Large intestine (tissue), 3 donors: ENCODE measurements around the gene ADAMTSL4. TPM values are rescaled to one million over a fixed set of nuclear protein-coding genes. Genes with fewer than 3 reads are reported as not detected.
"Not testable (repeated sequence)": the region's sequence is repeated elsewhere in the genome, so short reads cannot be mapped to it uniquely, and the experiment has no call there.

Source experiments
- DNase-seq, 2 donors: peaks; one replicate each; pipeline versions ENCODE4 v3.0.0 to v3.0.0-alpha.2; 2013
- H3K27ac ChIP-seq: one replicate; pipeline ENCODE4 v1.5.1; 2013; ENCODE audit warnings: low read length
- H3K27me3 ChIP-seq: 2 replicates; pipeline ENCODE4 v1.6.1; 2013; ENCODE audit warnings: low read length; ENCODE audit not compliant: control insufficient read depth, insufficient read depth
- H3K36me3 ChIP-seq: 2 replicates; pipeline ENCODE4 v1.6.1; 2013; ENCODE audit warnings: low read length; ENCODE audit not compliant: control insufficient read depth, insufficient read depth
- H3K4me1 ChIP-seq: one replicate; pipeline ENCODE4 v1.6.1; 2013; ENCODE audit warnings: low read length; ENCODE audit not compliant: control insufficient read depth, insufficient read depth
- H3K4me3 ChIP-seq: one replicate; pipeline ENCODE4 v1.5.1; 2013; ENCODE audit warnings: low read length
- H3K9me3 ChIP-seq: one replicate; pipeline ENCODE4 v1.6.1; 2013; ENCODE audit warnings: mild to moderate bottlenecking, low read depth, low read length, moderate library complexity; ENCODE audit not compliant: control insufficient read depth
- WGBS: methylation state at CpG from one replicate; pipeline ENCODE4 v1.1.5; 2013; ENCODE audit warnings: low lambda C conversion rate; ENCODE audit not compliant: insufficient coverage; 5-methylcytosine and 5-hydroxymethylcytosine counted together
- polyA plus RNA-seq: library from polyadenylated mRNA; unstranded; fragments of 120-200 nt; gene quantifications from one replicate; pipeline ENCODE4 v1.2.1, GENCODE V29; 2013

ADAMTSL4 gene
- polyA plus RNA-seq, 1 donor = 15.9 TPM

DNA sequence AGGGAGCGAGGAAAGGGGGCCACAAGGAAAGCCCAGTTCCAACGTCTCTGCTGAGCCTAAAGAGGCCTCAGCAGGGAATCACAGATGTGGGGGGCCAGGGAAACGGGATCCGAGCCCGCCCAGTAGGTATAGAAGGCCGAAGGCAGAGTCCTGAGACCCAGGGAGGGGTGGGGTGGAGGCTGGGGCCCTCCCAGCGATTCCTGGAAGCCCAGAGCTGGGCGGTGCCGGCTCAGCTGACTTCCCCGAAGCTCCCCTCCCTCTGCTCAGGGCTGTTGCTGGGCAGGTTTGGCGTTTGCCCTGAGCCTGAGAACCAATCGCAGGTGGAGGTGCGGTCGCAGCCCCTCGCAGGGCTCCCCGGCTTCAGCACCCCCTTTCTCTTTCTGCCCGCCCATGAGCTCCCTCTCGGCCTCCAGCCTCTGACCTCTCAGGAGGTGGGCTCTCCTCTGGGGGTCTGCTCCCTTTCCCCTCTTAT lies 12.8 kb downstream of the ADAMTSL4 start:
- H3K27me3 ChIP-seq = no peaks in the 10 kb centered on the region
- no peaks in the 10 kb centered on the region for H3K36me3 ChIP-seq
- peak; percentile 98 to 99 for DNase-seq
- peak overlapping the region; percentile 100 for H3K27ac ChIP-seq
- peak overlapping the region; percentile 54 for H3K4me3 ChIP-seq
- WGBS = no CpG with 5 or more reads among the region's 18 CpGs
- peaks cover 53% of the 10 kb centered on the region for H3K4me1 ChIP-seq
- H3K9me3 ChIP-seq = no peaks in the 10 kb centered on the region

DNA sequence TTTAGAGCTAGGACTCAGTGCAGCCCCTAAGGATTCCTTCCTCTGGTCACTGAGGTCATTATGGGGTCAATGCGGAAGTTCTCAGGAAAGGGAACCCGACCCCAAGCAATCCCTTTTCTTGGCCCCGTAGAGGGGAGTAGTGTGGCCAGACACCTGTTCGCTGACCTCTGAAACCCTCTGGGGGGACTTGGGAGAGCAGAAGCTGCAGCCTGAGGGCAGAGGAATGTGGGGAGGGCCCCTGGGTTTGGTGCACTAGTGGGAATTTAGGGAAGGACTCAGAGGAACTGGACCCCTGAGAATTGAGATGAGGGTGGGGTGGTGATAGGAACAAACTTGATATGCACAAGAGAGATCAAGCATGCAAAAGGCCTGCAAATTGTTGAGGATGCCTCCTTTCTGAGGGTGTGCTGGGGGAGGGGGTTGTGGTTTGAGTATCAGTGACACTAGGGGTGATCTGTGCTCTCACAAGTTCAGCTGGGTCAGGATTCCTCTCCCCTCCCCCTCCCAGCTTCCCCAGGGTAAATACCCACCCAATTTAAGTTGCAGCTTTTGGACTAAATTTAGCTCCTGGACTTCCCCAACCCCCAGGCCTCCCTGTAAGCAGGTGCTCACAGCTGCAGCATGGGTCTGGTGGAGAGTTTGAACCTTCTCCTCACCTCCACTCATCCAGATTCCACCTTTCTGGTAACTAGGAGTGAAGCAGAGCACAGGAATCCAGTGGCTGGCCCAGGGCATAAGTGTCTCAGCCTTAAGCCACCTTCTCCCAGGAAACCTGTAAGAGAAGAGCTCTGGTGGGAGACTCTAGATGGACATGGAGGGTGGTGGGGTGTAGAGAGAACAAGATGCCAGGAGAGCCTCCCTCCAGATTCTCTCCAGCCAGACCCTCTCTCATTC lies 13.5 kb downstream of the ADAMTSL4 start:
- Histone ChIP-seq H3K27me3 (no peaks in the 10 kb centered on the region), H3K9me3 (no peaks in the 10 kb centered on the region), H3K4me1 (peaks cover 60% of the 10 kb centered on the region), H3K27ac (peak overlapping the region; percentile 100), H3K36me3 (no peaks in the 10 kb centered on the region), H3K4me3 (peak overlapping the region; percentile 54)
- no CpG with 5 or more reads among the region's 4 CpGs for WGBS
- DNase-seq = peak in 1 of 2 donors; percentile 49

DNA sequence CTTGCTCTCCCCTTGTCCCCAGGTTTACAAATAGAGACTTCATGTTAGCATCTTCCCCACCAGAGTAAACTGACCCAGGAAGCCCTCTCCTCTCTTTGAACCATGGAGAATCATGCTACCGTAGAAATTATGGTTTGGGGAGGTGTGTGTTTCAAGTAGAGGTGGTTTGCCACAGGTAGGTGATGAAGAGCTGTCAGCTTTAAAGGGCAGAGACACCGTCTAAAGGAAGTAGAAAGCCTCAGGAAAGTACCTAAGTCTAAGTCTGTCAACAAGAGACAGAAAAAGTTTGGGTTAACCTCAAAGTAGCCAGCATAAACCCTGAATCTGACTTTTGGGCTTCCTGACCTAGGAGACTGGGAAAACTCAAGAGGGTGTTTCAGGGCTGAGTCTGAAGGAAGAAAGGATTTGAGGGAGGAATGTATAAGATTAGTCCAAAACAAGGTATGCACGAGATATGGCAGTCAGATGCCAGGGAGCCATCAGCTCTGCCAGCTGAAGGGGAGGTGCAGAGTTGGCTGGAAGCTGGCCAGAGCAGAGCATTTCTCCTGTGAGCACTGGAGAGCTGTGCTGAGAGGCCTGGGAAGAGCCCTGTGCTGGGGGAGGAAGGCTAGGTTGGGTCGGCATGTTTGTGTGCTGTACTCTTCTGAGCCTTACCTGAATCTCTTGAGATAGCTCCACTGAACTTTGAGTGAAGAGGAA lies 14.3 kb downstream of the ADAMTSL4 start:
- H3K4me1 ChIP-seq = peaks cover 68% of the 10 kb centered on the region
- DNase-seq = peak in 1 of 2 donors; percentile 45

GRCh38 chr1:150564051-150564991 lies 15.1 kb downstream of the ADAMTSL4 start:
- no CpG with 5 or more reads among the region's 5 CpGs for WGBS
- H3K27ac ChIP-seq = peak overlapping the region; percentile 100
- no peaks in the 10 kb centered on the region for H3K27me3 ChIP-seq
- no peaks in the 10 kb centered on the region for H3K36me3 ChIP-seq
- peaks cover 75% of the 10 kb centered on the region for H3K4me1 ChIP-seq
- H3K4me3 ChIP-seq = no peak overlapping the region
- DNase-seq = no peak
- no peaks in the 10 kb centered on the region for H3K9me3 ChIP-seq

More for the DNA sequence above, 14.3 kb downstream of the ADAMTSL4 start:
- H3K27ac ChIP-seq = peak overlapping the region; percentile 100
- no peak overlapping the region for H3K4me3 ChIP-seq
- no peaks in the 10 kb centered on the region for H3K27me3 ChIP-seq
- no peaks in the 10 kb centered on the region for H3K9me3 ChIP-seq
- no peaks in the 10 kb centered on the region for H3K36me3 ChIP-seq
- WGBS = 0% methylated on average over 1 of the region's 4 CpGs

DNA sequence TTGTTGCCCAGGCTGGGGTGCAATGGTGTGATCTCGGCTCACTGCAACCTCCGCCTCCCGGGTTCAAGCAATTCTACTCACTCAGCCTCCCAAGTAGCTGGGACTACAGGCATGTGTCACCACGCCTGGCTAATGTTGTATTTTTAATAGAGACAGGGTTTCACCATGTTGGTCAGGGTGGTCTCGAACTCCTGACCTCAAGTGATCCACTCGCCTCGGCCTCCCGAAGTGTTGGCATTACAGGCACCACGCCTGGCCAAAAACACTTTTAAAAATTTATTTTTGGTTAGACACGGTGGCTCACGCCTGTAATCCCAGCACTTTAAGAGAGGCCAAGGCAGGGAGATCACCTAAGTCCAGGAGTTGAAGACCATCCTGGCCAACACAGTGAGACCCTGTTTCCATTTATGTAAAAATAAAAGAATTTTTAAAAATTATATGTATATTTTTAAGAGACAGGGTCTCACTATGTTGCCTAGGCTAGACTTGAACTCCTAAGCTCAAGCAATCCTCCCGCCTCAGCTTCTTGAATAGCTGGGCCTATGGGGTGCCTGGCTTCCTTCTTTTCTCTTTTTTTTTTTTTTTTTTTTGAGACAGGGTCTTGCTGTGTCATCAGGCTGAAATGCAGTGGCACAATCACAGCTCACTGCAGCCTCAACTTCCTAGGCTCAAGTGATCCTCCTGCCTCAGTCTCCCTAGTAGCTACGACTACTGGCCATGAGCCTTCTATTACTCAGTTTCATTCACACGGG lies 16.2 kb downstream of the ADAMTSL4 start:
- H3K27ac ChIP-seq, H3K36me3 ChIP-seq, H3K27me3 ChIP-seq, H3K4me3 ChIP-seq, H3K9me3 ChIP-seq, DNase-seq: not testable (repeated sequence)
- H3K4me1 ChIP-seq = peaks cover 74% of the 10 kb centered on the region
- WGBS = 100% methylated on average over 1 of the region's 14 CpGs

GRCh38 chr1:150566589-150567340 lies 17.6 kb downstream of the ADAMTSL4 start:
- H3K9me3 ChIP-seq = no peaks in the 10 kb centered on the region
- H3K36me3 ChIP-seq = peaks cover 6% of the 10 kb centered on the region
- DNase-seq = peak in 1 of 2 donors; percentile 2
- no peaks in the 10 kb centered on the region for H3K27me3 ChIP-seq
- H3K4me3 ChIP-seq = no peak overlapping the region
- H3K4me1 ChIP-seq = peaks cover 65% of the 10 kb centered on the region
- peak overlapping the region; percentile 87 for H3K27ac ChIP-seq
- no CpG with 5 or more reads among the region's 12 CpGs for WGBS

DNA sequence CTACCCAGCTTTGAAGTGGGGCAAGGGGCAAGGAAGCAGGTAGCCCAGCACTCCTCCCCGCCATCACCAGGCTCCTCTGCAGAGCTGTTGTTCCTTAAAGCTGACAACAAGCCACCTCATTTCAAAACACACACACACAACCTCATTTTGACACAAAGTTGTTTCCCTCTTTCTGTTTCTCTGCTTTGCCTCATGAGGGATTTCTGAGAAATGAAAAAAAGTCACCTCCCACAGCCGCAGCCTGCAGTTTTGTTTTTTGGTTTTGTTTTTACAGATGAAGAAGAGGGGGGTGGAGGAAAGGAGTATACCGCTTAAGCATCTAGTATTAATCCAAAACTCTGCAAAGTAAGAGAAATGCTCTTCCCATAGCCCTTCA lies 18.1 kb downstream of the ADAMTSL4 start:
- DNase-seq = no peak

DNA sequence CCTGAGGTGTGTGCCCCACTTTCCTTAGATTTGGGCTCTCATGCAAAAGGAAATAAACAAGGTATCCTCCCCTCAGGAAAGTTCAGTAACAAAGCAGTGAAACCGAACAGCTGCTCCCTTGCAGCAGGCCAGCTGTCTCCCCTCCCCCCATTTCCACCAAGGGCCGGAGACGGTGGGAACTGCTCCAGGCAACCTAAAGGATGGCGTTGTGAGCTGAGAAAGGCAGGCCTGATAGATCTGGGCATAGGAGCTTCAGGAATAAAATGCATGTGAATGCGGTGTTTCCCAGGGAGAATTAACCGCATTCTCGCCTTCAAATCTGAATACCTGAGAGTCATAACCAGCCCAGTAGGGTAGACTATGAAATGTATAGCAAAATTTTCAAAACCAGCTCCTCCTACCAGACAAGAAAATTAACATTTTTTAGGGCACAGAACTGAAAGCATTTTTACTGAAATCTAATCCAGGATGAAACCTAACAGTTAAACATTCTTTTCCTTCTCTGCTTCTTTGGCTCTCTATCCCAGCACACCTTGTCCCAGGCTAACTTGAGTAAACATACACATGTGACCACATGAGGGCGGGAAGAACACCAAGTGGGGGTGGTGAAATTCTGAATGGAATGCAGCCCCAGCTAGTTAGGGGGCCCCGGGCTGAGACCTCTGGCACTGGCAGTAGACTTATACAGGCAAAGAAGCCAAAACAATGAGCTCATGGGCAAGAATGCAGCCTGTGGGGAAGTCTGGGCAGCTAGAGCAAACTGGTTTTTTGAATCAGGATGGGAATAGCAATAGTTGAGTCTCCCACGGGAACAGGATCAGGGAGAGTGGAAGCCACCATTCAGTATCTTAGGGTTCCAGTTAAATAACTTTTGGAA lies 18.7 kb downstream of the ADAMTSL4 start:
- Histone ChIP-seq H3K4me3 (no peak overlapping the region), H3K36me3 (peaks cover 15% of the 10 kb centered on the region), H3K27me3 (no peaks in the 10 kb centered on the region), H3K9me3 (no peaks in the 10 kb centered on the region), H3K4me1 (peaks cover 55% of the 10 kb centered on the region), H3K27ac (peak overlapping the region; percentile 87)
- WGBS = no CpG with 5 or more reads among the region's 10 CpGs
- DNase-seq = peak; percentile 91 to 93

More for the DNA sequence above, 18.1 kb downstream of the ADAMTSL4 start:
- no peak overlapping the region for H3K4me3 ChIP-seq
- peak overlapping the region; percentile 87 for H3K27ac ChIP-seq
- no peaks in the 10 kb centered on the region for H3K9me3 ChIP-seq
- H3K27me3 ChIP-seq = no peaks in the 10 kb centered on the region
- peaks cover 9% of the 10 kb centered on the region for H3K36me3 ChIP-seq
- WGBS = no CpG with 5 or more reads among the region's 3 CpGs
- H3K4me1 ChIP-seq = peaks cover 61% of the 10 kb centered on the region
